HL-60 (cell line): ENCODE data around the gene PRKG2.

Experiments
- CTCF ChIP-seq: IDR thresholded peaks from one replicate; pipeline ENCODE4 v1.5.1; 2011; ENCODE audit warnings: low read length, control low read depth, inconsistent platforms; ENCODE audit not compliant: insufficient read depth
- GABPA ChIP-seq: IDR thresholded peaks from 2 replicates; pipeline ENCODE4 v1.6.1; 2012; ENCODE audit warnings: low read depth
- POLR2AphosphoS5 ChIP-seq: IDR thresholded peaks from 2 replicates; pipeline ENCODE4 v1.6.1; 2012; ENCODE audit warnings: low read depth
- REST ChIP-seq: IDR thresholded peaks from 2 replicates; pipeline ENCODE4 v1.6.1; 2012; ENCODE audit warnings: low read depth; ENCODE audit not compliant: insufficient replicate concordance

- no peak for TF ChIP-seq CTCF
- TF ChIP-seq REST, result no peak
- no peak for TF ChIP-seq POLR2AphosphoS5
- TF ChIP-seq GABPA, result no peak
Observed at GRCh38 chr4:81194286-81194685, 20.7 kb downstream of the PRKG2 start.
